HG03575 (cell line): ENCODE measurements around the gene TNKS2.
"Not testable (repeated sequence)": the region's sequence is repeated elsewhere in the genome, so short reads cannot be mapped to it uniquely, and the experiment has no call there.

Experiments
- ATAC-seq: cut with Tn5 transposase; IDR thresholded peaks from one replicate; pipeline ENCODE4 v1.9.1; 2021; ENCODE audit not compliant: unreplicated experiment, insufficient number of reproducible peaks, low FRiP score; ENCODE audit errors: extremely low read depth

TNKS2 gene

DNA sequence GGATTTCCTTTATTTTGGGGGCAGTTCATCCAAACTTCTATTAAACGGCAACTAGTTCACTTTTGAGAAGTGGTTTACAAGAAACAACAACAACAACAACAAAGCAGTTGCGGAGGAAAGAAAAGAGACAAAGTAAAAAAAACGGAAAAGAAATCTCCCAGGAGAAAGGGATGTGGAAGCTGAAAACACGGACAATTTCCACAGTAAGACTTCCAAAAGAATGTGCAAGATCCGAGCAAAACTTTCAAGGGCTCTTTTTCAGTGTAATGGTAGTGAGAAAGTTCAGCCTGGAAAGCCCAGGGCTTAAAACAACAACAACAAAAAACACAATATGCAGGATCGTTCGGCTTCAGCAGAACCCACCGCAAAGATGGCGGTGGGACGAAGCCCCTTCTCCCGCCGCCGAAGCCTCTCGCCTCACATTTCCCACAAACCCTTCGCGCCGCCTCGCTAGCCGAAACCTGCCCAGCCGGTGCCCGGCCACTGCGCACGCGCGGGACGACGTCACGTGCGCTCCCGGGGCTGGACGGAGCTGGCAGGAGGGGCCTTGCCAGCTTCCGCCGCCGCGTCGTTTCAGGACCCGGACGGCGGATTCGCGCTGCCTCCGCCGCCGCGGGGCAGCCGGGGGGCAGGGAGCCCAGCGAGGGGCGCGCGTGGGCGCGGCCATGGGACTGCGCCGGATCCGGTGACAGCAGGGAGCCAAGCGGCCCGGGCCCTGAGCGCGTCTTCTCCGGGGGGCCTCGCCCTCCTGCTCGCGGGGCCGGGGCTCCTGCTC lies at the start of gene TNKS2:
Gene TNKS2, plus strand, starts transcription at position 553 of the 775 bp plus-strand sequence. CDS start 265 bp downstream, outside the sequence.
- no peak for ATAC-seq

DNA sequence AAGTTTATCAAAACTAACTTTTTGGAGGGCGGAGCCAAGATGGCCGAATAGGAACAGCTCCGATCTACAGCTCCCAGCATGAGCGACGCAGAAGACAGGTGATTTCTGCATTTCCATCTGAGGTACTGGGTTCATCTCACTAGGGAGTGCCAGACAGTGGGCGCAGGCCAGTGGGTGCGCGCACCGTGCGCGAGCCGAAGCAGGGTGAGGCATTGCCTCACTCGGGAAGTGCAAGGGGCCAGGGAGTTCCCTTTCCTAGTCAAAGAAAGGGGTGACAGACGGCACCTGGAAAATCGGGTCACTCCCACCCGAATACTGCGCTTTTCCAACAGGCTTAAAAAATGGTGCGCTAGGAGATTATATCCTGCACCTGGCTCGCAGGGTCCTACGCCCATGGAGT lies 48.6 kb upstream of the TNKS2 start:
- ATAC-seq = not testable (repeated sequence)

DNA sequence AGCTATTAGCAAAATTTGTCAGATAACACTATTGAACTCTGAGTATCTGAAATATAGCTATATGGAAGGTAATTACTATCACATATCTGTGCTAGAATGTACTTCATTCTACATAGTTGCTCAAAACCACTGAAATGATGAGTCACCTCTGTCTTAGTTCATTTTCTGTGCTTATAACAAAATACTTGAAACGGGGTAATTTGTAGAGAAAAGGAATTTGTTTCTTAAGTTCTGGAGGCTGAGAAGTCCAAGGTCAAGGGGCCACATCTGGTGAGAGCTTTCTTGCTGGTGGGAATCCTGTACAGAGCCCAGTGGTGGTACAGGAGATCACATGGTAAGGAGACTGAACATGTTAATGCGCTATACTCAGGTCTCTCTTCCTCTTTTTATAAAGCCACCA lies 41.9 kb upstream of the TNKS2 start:
- no peak for ATAC-seq

DNA sequence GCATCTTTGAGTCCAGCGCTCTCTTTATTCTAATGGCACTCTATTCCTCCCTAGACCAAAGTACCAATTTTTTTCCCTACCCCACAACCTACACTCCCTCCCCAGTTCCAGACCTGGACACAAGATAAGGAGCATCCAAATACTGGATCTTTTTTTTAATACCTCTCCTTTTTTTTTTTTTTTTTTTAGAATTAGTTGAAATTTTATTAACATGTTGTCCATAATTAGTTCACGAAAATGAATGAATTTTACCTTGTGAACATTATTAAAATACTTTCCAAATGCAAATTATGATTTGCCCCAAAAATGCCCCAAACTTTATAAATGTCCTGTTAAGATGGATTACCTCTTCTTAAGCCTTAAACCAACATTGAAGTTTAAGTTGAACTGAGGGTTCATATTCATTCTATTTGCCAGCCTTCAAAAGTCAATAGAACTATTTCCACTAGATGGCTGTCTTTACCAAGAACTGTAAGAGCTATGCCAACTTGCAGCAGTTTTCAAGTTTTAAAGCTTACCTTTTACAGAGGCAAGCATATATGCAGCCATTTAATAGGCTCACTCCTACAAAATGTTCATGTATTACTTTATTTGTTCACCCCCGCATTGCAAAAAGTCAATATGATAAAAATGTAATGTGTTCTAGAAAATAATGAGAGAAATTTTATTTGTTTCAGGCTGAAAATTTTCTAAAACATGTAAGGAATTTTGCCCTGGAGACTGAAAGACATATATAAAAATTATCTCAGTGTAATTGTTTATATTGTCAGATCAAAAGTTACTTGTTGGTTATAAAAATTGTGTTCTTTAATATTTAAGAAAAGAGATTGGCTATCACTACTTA lies 39.7 kb upstream of the TNKS2 start:
- no peak for ATAC-seq

DNA sequence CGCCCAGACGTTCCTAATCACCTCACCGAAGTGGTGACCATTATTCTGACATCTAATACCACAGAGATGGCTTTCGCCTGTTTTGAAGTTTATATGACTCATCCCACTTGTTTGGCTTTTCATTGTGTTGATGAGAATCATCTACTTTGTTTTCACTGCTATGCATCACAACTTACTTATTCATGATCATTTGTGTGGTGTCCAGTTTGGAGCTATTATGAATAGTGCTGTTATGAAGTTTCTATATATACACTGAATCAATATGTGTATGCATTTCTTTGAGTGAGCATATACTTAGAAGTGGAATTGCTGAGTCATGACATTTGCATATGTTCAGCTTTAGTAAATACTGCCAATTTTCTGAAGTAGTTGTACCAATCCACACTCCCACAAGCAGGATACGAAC lies 38.6 kb upstream of the TNKS2 start:
- no peak for ATAC-seq

DNA sequence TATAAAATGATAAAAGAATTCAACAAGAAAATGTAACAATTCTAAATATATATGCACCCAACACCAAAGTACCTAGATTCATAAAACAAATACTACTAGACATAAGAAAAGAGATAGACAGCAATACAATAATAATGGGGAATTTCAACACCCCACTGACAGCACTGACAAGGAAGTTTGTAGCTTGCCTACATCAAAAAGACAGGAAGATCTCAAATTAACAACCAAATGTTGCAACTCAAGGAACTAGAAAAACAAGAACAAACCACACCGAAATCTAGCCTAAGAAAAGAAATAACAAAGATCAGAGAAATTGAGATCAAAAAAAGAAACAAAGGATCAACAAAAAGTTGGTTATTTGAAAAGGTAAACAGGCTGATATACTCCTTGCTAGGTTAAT lies 36.5 kb upstream of the TNKS2 start:
- no peak for ATAC-seq

DNA sequence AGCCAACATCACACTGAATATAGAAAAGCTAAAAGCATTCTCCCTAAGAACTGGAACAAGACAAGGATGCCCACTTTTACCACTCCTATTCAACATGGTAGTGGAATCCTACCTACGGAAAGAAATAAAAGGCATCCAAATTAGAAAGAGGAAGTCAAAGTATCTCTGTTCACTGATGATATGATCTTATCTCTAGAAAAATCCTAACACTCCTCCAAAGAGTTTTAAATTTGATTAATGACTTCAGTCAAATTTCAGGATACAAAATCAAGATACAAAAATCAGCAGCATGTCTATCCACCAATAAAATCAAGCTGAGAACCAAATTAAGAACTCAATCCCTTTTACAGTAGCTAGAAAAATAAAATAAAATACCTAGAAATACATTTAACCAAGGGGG lies 35.3 kb upstream of the TNKS2 start:
- no peak for ATAC-seq

DNA sequence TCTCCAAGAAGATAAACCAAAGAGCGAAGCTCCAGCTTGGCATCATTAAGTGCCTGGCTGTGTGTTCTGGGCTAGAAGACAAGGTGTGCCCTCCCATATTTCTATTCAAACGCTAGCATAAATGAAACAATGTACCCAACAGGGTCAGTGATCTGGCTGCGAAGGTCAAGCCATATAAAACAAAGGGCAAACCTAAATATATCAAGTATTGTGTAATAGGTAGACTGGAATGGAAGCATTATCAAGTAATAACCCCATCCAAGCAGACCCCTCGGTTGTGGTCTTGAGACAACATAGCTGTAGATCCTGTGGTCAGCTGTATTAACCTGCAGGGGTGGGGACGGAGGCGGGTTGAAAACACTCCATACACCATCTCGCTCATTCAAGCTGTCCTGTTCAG lies 31.6 kb upstream of the TNKS2 start:
- no peak for ATAC-seq

DNA sequence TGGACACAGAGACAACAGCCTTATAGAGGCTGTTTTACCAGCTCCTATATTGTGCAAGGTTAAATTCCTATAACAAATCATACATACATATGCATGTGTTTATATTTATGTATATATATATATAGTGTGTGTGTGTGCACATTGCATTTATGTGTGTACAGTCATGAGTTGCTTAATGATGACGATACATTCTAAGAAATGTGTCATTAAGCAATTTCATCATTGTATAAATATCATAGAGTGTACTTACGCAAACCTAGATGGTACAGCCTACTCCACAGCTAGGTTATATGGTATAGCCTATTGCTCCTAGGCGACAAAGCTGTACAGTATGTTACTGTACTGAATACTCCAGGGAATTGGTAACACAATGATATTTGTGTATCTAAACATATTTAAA lies 30.1 kb upstream of the TNKS2 start:
- no peak for ATAC-seq

DNA sequence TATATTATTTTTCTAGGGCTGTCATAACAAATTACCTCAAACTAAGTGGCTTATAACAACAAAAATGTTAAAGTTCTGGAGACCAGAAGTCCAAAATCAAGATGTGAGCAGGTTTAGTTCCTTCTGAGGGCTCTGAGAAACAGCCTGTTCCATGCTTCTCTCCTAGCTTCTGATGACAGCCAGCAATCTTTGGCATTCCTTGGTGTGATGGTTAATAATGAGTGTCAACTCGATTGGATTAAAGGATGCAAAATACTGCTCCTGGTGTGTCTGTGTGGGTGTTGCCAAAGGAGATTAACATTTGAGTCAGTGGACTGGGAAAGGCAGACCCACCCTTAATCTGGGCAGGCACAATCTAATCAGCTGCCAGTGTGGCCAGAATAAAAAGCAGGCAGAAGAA lies 26.3 kb upstream of the TNKS2 start:
- no peak for ATAC-seq

DNA sequence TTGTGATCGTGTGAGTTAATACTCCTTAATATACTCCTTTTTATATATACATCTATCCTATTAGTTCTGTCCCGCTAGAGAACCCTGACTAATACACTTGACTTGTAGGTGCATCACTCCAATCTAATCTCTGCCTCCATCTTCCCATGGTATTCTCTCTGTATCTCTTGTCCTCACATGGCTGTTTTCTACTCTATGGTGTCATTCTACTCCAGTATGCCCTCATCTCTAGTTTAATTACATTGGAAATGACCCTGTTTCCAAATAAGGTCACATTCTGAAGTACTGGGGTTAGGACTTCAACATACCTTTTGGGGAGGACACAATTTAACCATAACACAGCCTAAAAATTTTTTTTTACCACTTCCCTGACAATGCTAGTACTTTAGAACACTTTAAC lies 25.8 kb upstream of the TNKS2 start:
- ATAC-seq = no peak

DNA sequence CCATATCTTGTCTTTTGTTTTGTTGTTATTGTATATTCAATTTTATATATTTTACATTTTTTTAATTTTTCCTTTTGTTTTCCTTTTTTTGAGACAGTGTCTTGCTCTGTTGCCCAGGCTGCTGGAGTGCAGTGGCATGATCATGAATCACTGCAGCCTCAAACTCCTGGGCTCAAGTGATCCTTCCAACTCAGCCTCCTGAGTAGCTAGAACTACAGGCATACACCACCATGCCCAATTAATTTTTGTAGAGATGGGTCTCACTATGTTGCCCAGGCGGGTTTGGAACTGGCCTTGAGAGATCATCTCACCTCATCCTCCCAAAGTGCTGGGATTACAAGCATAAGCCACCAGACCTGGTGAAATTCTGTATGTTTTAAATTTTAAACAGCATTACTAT lies 25.4 kb upstream of the TNKS2 start:
- ATAC-seq = no peak

DNA sequence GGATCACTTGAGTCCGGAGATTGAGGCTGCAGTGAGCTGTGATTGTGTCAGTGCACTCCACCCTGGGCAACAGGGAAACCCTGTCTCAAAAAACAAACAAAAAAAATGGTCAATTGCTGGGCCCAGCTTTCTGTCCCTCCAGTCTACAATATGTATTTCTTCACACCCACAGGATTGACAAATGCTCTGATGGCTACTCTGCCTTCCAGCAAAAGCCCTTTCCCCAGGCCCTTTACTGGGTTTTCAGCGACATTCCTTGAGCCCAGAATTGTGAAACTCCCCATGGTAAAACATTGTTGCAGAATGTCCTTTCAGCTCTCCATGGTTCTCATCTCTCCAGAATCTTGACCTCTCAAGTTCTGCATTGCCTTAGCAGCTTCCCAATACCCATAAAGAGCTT lies 23.7 kb upstream of the TNKS2 start:
- ATAC-seq = no peak

DNA sequence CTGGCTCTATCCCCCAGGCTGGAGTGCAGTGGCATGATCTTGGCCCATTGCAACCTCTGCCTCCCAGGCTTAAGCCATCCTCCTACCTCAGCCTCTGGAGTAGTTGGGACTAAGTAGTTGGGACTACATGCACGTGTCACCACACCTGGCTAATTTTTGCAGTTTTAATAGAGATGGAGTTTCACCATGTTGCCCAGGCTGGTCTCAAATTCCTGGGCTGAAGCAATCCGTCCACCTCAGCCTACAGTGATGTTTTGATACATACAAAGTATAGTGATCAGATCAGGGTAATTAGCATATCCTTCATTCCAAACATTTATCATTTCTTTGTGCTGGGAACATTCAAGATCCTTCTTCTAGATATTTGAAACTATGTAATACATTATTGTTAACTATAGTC lies 22.5 kb upstream of the TNKS2 start:
- no peak for ATAC-seq

DNA sequence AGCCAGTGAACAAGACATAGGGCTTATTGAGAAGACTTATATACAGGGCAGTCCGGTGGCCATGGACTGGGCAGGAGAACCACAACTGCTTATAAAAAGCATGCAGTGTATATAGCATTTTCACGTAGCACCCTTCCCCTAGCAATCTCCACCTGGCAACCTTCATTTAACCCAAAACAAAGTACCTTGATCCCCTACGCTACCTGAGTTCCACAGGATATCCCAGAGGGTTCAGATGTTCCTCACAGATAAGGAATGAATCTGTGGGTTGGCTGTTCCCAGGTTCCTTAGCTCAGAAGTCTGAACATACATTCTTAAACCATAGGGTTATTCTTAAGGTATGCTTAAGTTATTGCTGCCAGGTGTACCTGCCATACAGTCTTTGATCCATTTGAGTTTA lies 22.0 kb upstream of the TNKS2 start:
- ATAC-seq = no peak

DNA sequence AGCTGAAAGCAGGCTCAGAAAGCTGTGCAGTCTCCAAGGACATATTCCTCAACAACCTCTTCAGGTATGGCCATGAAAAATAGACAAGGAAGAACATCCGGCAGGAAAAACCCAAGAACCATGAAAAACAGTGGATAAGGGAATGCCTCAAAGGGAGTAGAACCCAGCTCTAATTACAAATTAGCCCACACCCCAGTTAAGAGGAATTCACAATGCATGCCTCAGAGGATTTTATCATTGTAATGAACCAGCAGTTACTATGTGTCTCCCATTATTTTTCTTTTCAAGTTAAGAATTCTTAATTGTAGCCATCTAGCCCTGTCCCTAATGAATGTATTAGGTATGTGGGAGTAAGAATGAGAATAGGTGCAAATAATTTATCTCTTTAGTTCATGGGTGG lies 19.7 kb upstream of the TNKS2 start:
- ATAC-seq = no peak

DNA sequence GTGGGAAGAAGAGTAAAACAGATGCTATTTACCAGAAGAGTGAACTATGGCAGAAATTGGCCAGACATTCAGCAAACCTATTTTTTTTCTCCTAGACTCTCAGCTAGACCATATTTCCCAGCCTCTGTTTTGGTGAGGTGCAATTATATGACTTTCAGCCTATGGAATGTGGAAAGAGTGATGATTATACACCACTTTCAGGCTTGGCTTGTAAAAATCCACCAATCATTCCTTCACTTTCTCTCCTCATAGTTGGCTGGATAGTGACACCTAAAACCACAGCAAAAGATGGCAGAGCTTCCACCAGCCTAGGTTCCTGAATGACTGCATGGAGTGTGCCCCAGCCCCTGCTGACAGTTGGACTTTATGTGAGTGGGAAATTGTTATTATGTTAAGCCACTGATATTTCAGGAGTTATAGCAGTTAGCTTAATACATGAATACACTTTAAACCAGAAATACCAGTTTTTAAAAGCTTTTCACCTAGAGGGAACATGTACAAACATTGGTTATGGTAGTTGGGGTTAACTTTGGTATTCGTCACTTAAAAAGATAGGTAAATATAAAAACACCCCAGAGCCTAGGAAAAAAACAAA lies 19.1 kb upstream of the TNKS2 start:
- ATAC-seq = no peak

DNA sequence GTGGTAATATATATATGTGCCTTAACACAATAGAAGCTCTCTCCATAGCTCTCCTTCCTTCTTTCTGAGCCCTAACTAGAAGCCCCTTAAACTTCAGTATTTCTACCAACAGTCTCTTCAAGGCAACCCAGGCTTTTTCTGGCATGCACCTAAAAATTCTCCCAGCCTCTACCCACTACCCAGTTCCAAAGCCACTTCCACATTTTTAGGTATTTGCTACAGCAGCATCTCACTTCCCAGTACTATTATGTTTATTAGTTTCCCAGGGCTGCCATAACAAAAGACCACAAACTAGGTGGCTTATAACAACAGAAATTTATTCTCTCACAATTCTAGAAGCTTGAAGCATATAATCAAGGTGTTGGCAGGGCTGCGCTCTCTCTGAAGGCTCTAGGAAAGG lies 15.7 kb upstream of the TNKS2 start:
- no peak for ATAC-seq

DNA sequence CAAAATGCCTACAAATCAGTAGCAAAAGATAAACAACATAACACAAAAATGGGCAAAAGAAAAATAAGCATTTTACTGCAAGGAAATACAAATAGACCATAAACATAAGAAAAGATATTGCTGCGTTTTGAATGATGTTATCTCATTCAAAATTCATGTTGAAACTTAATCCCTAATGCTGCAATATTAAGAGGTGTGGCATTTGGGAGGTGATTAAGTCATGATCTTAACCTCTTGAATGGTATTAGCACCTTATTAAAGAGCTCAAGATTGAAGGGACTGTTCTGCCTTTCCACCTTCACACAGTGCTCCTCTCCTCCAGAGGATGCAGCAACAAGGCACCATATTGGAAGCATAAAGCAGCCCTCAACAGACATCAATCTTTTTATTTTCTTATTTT lies 12.4 kb upstream of the TNKS2 start:
- ATAC-seq = no peak

DNA sequence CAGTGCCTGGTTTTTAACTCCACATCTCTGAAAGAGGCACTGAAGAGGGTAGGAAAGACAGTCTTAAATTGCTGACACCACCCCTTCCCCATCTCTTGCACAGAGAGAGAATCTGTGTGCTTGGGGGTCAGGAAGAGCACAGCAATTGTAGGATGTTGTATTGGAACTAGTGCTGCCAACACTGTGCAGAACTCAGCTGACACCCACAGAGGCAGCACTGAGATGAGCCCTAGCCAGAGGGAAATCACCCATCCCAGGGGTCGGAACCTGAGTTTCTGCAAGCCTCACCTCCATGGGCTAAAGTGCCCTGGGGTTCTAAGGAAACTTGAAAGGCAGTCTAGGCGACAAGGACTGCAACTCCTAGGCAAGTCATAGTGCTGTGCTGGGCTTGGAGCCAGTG lies 11.0 kb upstream of the TNKS2 start:
- no peak for ATAC-seq
